H1 (cell line): ENCODE data around the gene ERGIC2. TPM values are rescaled to one million over a fixed set of nuclear protein-coding genes. Genes with fewer than 3 reads are reported as not detected.

Experiments
- RXRA ChIP-seq: IDR thresholded peaks from 2 replicates; pipeline ENCODE4 v1.6.1; 2011; ENCODE audit warnings: low read depth, mild to moderate bottlenecking, low read length, moderate library complexity; ENCODE audit not compliant: insufficient read depth
- YY1 ChIP-seq: IDR thresholded peaks from 2 replicates; pipeline ENCODE4 v1.6.1; 2011; ENCODE audit warnings: low read depth, mild to moderate bottlenecking, low read length
- polyA plus RNA-seq, 7 experiments: library from polyadenylated mRNA; depleted of rRNA in 3 of 7; stranded (reverse) in 5 of 7; unstranded in 2 of 7; fragments of >200 nt in 5 of 7; fragments of 200-250 nt in 2 of 7; gene quantifications; 1 replicate in 5 of 7; 2 replicates in 1 of 7; 4 replicates in 1 of 7; pipeline versions ENCODE4 v1.2.1 to v1.2.3, GENCODE V29; 2011 to 2013; ENCODE audit warnings: missing spikeins in 2 of 7, mixed read lengths in 2 of 7
- total RNA-seq: library from RNA; stranded (reverse); fragmentation: NEBNext Ultra II Directional; extraction: Animal tissue kit (Norgen Biotek cat#: 25700); gene quantifications from 2 replicates; pipeline ENCODE4 v1.2.1, GENCODE V29; 2021

ERGIC2 gene
- total and polyA plus RNA-seq, 2 of the 8 experiments (the other 6 are each of a cell fraction or from before 2014, with no cell fraction given), result 16.5 to 61.8 TPM

DNA sequence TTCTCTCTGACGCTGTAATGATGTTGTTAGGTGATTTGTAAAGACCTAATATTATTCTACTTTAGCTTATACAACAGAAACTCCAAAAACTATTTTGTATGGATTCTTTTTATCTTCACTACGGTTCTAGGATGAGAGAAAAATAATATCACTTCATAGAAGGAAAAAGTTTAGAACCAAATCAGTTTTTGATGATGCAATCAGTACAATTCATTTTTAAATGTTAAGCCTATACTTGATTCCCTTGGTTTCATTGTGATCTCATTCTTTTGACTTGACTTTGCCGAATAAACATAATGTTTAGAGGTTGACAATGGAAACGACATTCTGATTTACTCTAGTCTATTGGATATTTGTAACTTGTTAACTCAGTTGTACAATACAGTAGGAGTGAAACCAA lies 24.6 kb upstream of the ERGIC2 start (continued):
- TF ChIP-seq RXRA, result no peak
- no peak for TF ChIP-seq YY1
